Activated CD4-positive, alpha-beta T cell treated with anti-CD3 and anti-CD28 coated beads, Interleukin-2, amount 50 U/mL, for 24 hours (primary cell): Measurements from ENCODE around the gene RGCC.
"Not testable (repeated sequence)": the region's sequence is repeated elsewhere in the genome, so short reads cannot be mapped to it uniquely, and the experiment has no call there.

Experiments
- DNase-seq, 2 donors: peaks; one replicate each; pipeline ENCODE4 v3.0.0-alpha.2; 2020; ENCODE audit warnings: low read depth in 1 of 2, low spot score in 1 of 2

The RGCC gene

DNA sequence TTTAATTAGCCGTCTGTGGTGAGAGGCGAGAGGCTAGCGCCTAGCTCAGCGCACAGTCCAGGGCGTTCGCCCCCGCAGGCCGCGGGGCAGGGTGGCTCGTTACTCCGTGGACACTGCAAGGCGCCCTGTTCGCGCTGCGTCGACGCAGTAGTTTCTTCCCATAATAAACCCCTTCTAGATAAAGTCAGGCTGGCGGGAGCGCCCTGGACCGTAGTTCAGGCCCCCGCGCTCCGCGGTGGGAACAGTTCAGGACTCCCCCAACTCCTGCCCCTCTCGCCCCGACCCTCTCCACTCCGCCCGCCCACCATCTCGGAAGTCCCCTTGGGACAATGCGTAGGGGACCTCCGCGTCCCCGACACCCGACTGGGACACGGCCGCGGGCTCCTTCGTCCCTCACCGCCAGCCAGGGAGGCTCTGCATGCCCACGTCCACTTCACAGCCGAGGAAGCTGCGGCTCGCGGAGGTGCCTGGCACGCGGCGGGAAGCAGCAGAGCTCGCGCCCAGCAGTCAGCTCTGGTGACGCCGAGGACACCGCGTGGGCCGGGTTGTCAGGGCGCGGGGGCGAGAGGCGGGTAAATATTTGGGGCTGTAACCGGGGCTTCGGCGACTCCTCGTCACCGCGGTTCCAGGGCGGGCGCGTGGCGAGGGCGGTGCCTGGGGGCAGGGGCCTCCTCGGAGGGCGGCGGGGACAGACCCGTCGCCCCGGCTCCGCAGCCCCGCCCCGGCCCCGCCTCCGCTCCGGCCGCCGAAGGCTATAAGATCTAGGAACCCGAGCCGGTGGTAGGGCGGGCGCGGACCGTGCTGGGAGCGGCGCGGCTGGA, at the start of gene RGCC:
Gene RGCC, plus strand, starts transcription at position 783 of the 821 bp plus-strand sequence. CDS start 158 bp downstream, outside the sequence.
- DNase-seq = peak; percentile 89 to 92

- DNase-seq = no peak
These were observed 49.2 kb upstream of the RGCC start for GRCh38 chr13:41408121-41408520.

- no peak for DNase-seq
These were observed 48.6 kb upstream of the RGCC start for GRCh38 chr13:41408746-41409145.

- no peak for DNase-seq
These were observed 47.7 kb upstream of the RGCC start for GRCh38 chr13:41409611-41410010.

GRCh38 chr13:41411060-41411459, 46.3 kb upstream of the RGCC start:
- DNase-seq = no peak

- DNase-seq = peak in 1 of 2 donors; percentile 15
These were observed 45.8 kb upstream of the RGCC start for GRCh38 chr13:41411522-41411921.

DNA sequence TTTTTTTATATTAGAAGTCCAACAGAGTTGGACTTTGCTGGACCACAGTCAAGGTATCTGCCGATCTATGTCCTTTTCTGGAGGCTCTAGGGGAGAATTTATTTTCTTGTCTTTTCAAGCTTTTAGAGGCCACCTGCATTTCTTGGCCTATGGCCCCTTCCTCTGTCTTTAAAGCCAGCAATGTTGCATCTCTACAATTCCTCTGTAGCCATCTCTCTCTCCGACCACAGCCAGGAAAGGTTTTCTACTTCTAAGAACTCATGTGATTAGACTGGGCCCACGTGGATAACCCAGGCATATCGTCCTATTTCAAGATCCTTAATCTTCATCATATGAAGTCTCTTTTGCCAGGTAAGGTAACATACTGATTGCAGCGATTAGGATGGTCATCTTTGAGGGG, 43.5 kb upstream of the RGCC start:
- no peak for DNase-seq

DNA sequence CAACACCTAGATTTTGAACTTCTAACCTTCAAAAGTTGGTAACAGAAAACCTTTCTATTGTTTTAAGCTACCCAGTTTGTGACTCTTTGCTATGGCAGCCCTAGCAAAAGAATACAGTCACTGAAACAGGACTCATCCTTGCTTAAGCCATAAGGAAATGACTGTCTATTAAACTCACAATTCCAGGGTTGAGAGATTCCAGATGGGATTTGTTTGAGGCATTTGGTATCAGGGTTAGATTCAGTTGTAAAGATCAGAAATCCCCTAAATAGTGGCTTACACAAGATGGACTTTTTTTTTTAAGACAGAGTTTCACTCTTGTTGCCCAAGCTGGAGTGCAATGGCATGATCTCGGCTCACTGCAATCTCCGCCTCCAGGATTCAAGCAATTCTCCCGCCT, 41.1 kb upstream of the RGCC start:
- no peak for DNase-seq

GRCh38 chr13:41418027-41418426, 39.3 kb upstream of the RGCC start:
- no peak for DNase-seq

DNA sequence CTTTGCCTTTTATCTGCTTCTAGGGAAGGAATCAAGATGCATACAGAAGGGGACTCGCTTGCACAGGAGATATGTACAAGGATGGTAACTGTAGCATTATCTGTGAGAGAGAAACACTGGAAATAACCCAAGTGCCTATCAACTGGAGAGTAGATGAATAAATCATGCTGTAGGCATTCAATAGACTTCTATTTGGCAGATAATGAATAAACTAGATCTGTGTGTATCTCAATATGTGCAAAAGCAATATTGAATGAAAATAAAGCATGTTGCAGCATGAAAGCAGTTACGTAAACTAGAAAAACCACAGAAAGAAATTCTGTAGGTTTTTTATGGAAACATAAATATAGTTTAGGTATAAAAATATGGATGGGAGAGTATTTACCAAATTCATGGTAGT, 38.6 kb upstream of the RGCC start:
- DNase-seq = no peak

GRCh38 chr13:41419206-41419605, 38.1 kb upstream of the RGCC start:
- no peak for DNase-seq

- DNase-seq = no peak
These were observed 37.2 kb upstream of the RGCC start for GRCh38 chr13:41420146-41420545.

DNA sequence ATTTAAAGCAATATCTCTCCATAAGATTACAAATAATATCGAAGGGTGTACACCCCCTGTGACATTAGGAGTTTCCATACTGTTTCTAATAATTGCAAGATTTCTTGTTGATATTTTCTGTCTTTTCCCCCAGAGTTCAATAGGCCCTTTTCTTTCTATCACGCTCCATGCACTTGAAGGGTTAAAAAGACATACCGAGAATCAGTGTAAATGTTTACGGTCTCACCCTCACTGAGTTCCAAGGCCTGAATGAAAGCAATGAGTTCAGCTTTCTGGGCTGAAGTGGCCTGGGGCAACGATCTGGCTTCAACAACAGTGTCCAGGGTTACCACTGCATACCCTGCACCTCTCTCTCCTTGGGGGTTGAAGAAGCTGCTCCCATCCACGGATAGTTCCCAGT, 36.0 kb upstream of the RGCC start:
- not testable (repeated sequence) for DNase-seq

DNA sequence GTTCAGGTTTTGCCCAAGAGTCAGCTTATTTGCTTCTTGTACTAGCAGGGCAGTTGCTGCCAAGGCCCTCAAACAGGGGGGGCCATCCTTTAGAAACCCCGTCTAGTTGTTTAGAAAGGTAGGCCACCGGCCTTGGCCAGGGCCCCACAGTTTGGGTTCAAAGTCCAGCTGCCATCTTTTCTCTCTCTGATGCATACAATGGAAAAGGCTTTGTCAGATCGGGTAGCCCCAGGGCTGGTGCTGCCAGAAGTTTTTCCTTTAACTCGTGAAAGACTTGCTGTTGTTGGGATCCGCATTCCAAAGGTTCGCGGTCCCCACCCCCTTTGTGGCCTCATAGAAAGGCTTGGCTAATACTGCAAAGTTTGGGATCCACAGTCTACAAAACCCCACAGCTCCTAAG, 35.4 kb upstream of the RGCC start:
- not testable (repeated sequence) for DNase-seq

DNA sequence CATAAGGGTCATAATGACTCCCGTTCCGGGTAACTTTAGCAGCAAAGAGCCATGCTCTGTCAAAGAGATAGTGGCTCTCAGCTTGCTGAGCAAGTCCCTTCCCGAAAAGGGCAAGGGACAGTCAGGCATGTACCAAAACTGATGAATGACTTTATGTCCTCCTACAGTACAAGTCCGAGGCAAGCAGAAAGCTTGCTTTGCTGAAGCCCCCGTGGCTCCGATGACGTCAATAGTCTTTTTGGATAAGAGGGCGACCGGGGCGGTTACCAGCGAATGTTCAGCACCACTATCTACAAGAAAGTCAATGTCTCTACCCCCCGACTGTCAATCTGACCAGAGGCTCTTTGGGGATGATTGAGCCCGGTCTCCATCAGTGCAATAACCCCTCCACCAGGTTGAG, 34.1 kb upstream of the RGCC start:
- not testable (repeated sequence) for DNase-seq

DNA sequence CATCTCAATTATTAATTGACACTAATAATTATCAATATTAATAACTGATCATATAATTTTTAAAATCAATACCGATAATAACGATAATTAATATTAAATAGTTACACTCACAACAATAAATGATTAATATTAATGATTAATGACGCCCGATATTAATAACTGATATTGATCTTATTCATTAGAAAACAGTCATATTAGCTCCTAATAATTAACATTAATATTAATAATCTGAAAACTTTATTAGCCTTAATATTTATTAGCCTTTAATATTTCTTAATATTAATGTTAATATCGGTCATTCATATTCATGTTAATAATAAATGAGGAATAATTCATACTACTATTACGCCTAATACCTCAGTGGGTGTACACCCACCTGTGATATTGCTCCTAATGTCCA, 32.7 kb upstream of the RGCC start:
- DNase-seq = not testable (repeated sequence)

DNA sequence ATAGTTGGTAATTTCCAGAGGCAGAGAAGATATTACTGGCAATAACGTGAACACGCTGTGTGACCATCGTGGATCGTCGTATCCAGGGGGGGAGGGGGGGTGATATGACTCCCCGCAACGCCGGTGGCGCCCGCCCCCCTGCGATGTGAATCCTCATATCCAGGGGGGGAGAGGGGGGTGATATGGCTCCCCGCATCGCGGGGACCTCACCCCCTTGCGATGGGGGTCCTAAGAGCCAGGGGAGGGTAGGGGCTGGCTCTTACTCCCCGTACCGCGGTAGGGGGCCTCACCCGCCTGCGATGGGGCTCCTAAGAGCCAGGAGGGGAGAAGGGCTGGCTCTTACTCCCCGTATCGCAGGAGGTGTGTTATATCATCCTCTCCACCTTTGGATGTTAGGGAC, 31.3 kb upstream of the RGCC start:
- no peak for DNase-seq

DNA sequence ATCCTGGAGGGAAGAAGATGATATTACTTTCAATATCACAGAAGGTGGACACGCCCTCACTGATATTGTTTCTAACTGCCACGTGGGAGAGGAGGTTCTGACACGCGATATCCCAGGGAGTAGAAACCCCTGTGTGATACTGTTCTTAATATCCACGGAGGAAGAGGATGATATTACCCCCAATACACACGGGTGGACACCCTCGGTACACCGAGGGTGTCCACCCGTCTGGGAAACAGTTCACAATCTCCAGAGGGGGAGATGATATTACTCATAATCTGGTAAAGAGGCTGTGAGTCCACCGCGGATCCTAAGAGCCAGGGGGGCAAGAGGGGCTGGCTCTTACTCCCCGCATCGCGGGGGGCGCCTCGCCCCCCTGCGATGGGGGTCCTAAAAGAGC, 29.7 kb upstream of the RGCC start:
- no peak for DNase-seq

DNA sequence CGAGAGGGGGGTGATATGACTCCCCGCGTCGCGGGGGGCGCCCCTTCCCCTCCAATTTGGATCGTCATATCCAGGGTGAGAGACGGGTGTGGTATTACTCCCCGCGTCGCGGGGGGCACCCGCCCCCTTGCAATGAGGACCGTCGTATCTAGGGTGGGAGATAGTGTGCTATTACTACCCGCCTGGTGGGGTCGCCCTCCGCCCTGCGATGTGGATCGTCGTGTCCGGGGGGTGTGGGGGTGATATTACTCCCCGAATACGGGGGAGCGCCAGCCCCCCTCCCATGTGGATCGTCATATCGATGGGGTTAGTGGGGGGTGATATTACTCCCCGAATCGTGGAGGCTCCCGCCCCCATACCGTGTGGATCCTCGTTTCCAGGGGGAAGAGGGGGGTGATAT, 29.2 kb upstream of the RGCC start:
- peak in 1 of 2 donors; percentile 4 for DNase-seq

- not testable (repeated sequence) for DNase-seq
These were observed 23.3 kb upstream of the RGCC start for GRCh38 chr13:41434030-41434429.

DNA sequence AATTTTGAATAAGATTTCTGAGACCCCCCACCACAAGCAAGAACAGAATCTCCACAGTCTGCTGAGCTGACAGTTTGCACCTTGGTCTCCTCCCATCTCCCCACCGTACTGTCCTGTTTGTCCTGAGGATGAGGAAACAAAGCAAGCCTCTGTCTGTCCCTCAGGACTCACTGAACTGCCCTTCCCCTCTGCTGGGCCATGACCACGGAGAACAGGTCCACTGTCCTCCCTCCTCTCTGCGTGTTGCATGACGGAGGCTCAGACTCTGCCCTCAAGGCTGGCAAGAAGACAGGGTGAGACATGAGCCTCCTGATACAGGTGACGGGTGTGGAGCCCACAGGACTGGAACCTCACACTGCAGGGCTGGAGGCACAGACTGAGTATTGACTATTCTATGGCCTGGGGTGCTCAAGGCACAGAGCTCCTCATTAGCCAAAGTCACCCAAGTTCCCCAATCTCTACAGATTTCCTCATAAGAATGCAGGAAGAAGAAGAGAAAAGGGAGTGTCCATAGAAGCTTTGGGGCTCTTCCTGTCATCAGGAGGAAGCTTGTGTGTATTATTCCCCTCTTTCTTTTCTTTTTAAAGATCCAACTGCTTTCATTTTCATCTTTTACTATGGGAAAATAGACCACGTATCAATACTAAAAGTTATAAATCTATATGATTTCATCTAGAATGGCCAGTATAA, 22.4 kb upstream of the RGCC start:
- DNase-seq = no peak

DNA sequence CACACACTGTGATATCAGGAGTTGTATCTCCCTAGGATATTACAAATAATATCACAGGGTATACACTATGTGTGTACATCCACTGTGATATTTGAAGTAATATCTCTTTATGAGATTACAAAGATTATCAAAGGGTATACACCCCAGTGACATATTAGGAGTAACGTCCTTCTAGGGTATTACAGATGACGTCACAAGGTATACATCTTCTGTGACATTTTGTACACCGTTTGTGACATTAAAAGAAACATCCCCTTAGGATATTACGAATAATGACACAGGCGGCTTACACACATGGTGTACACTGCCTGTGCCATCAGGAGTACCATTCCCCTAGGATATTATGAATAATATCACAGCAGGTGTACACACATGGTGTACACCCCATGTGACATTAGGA, 13.4 kb upstream of the RGCC start:
- no peak for DNase-seq

- DNase-seq = no peak
These were observed 4.9 kb upstream of the RGCC start for GRCh38 chr13:41452462-41452861.
